CD1c-positive myeloid dendritic cell (primary cell): ENCODE results near the gene OR52A1.

Experiments used
- DNase-seq: peaks from one replicate; pipeline ENCODE4 v3.0.0-alpha.2; 2016; ENCODE audit errors: extremely low spot score

OR52A1 gene

DNA sequence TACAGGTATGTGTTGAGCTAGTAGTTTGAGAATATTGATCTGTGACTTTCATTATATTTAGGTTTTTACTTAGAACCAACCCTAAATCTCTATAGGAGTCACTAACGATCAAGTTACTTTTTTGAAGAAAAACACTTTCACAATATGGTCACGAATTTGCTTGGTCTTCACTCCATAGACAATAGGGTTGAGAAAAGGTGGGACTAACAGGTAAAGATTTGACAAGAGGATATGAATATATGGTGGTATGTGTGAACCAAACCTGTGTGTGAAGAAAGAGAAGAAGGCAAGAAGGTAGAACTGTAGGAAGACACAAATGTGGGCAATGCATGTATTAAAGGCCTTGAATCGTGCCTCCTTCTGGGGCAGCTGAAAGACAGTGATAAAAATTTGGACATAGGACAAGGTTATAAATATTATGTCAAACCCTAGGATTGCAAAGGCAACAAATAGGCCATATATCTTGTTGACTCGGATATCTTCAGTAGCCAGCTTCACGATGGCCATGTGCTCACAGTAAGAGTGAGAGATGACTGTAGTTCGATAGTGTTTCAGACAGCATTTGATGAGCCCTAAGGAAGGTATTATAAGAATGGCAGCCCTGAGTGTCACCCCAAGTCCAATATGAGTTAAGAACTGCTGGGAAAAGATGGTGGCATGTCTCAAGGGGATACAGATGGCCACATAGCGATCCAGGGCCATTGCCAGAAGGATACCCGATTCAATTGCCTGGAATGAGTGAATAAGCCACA is 22.8 kb downstream of the OR52A1 start:
- no peak for DNase-seq

GRCh38 chr11:5129457-5129877 is 25.1 kb downstream of the OR52A1 start:
- no peak for DNase-seq

DNA sequence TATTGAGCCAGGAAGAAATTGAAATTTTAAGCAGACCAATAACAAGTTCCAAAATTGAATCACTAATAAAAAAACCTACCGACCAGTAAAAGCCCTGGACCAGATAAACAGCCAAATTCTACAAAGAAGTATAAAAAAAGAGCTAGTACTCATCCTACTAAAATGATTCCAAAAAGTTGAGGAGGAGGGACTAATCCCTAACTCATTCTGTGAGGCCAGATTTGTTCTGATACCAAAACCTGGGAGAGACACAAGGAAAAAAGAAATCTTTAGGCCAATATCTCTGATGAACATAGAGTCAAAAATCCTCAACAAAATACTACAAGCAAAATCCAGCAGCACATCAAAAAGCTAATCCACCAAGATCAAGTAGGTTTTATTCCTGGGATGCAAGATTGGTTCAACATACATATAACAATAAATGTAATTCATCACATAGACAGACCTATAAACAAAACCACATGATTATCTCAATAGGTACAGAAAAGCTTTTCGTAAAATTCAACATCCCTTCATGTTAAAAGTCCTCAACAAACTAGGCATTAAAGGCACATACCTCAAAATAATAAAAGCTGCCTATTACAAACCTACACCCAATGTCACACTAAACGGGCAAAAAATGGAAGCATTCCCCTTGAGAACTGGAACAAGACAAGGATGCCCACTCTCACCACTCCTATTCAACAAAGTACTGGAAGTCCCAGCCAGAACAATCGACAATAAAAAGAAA is 29.5 kb downstream of the OR52A1 start:
- no peak for DNase-seq

GRCh38 chr11:5123802-5124521 is 30.6 kb downstream of the OR52A1 start:
- DNase-seq, result peak; percentile 60

- no peak for DNase-seq
Measured at GRCh38 chr11:5118893-5119292, 35.7 kb downstream of the OR52A1 start.

GRCh38 chr11:5117588-5117987 is 37.0 kb downstream of the OR52A1 start:
- no peak for DNase-seq

- DNase-seq, result no peak
Measured at GRCh38 chr11:5115339-5115738, 39.2 kb downstream of the OR52A1 start.

GRCh38 chr11:5107285-5107684 is 47.3 kb downstream of the OR52A1 start:
- no peak for DNase-seq

DNA sequence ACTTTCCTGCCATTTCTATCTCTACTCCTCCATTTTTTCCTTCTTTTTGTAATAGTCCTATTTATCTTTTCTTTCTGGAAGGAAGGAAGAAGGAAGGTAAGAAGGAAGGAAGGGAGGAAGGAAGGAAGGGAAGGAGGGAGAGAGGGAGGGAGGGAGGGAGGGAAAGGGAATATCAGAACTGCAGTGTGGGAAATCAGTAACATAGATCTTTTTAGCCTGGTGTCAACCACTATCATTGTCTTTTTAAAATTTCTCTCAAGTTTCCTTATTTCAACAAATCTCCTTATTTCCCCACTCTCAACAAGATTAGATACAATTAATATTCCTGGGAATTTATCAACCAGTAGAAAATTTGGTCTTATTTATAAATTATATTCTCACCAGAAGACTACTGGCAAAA is 51.5 kb downstream of the OR52A1 start:
- no peak for DNase-seq

GRCh38 chr11:5102246-5102645 is 52.3 kb downstream of the OR52A1 start:
- DNase-seq, result no peak

DNA sequence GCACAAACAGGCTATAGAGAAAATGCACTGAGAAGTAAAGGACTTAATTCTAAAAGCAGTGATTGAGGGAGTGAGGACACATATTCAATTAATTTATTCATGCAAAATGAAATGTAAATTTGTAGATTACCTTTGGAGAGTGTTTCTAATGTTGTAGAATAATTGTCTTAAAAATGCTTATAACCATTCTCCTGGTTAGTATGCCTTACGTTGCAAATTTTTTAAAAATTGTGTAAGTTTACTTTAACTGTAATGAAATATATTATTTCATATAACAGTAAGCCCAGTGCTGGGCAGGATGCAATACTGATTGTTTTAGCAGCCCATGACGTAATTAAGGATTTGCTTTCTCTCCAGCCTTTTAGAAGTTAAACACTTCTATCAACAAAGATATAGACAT is 58.5 kb downstream of the OR52A1 start:
- no peak for DNase-seq
